Cardiac muscle cell (in vitro differentiated cells and primary cell): ENCODE measurements around the gene PRAMEF33. TPM values are rescaled to one million over a fixed set of nuclear protein-coding genes. Genes with fewer than 3 reads are reported as not detected.
"Not testable (repeated sequence)": the region's sequence is repeated elsewhere in the genome, so short reads cannot be mapped to it uniquely, and the experiment has no call there.

Experiments
- DNase-seq, 2 donors: peaks; one replicate each; pipeline versions ENCODE4 v3.0.0 to v3.0.0-alpha.2; 2010 to 2017; ENCODE audit warnings: low read depth in 1 of 2, low spot score in 1 of 2
- H3K27ac ChIP-seq: fragments of 200-600 bp; sonication (generic); 2 replicates; pipeline ENCODE4 v1.5.1; 2016
- H3K27me3 ChIP-seq: fragments of 200-600 bp; sonication (generic); 2 replicates; pipeline ENCODE4 v1.6.0; 2016; ENCODE audit warnings: control low read depth
- H3K36me3 ChIP-seq: fragments of 200-600 bp; sonication (generic); 2 replicates; pipeline ENCODE4 v1.5.1; 2016; ENCODE audit warnings: control low read depth
- H3K4me1 ChIP-seq: fragments of 200-600 bp; sonication (generic); 2 replicates; pipeline ENCODE4 v1.8.1; 2017; ENCODE audit warnings: low read depth, mild to moderate bottlenecking, mixed run types
- H3K4me3 ChIP-seq: fragments of 200-600 bp; sonication (generic); 2 replicates; pipeline ENCODE4 v1.5.1; 2016; ENCODE audit warnings: mild to moderate bottlenecking
- H3K9me3 ChIP-seq: fragments of 200-600 bp; sonication (generic); 2 replicates; pipeline ENCODE4 v1.5.1; 2017; ENCODE audit warnings: low read depth, mild to moderate bottlenecking, control low read depth
- polyA plus RNA-seq: library from polyadenylated mRNA; unstranded; fragments of >200 nt; fragmentation: Nextera tagmentation; extraction: Ambion mirVana; gene quantifications from 2 replicates; pipeline ENCODE4 v1.2.1, GENCODE V29; 2016
- total RNA-seq: library from RNA; depleted of rRNA; stranded (reverse); fragments of >200 nt; gene quantifications from 2 replicates; pipeline ENCODE4 v1.2.3, GENCODE V29; 2016
- TF ChIP-seq, protein P1 (sequence below): IDR thresholded peaks from 2 replicates; pipeline ENCODE4 v1.5.1; 2012; ENCODE audit warnings: low read depth, mild to moderate bottlenecking, low read length

PRAMEF33 gene
- total and polyA plus RNA-seq, 2 experiments from 2014 or later: not detected

DNA sequence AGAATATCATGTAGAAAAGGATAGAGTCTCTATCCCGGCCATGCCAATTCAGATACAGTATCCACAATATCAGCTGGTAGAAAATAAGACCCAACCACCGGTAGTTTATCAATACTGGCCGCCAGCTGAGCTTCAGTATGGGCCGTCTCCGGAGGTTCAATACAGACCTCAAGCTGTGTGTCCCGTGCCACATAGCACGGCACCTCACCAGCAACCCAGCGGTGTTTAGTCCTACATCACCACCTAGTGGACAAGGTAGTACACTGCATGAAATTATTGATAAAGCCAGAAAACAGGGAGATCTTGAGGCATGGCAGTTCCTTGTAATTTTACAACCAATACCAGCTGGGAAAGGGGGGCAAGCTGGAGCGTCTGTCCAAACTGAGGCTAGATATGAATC lies 51.1 kb downstream of the PRAMEF33 start:
- not testable (repeated sequence) for H3K9me3 ChIP-seq, DNase-seq, H3K27ac ChIP-seq, H3K4me3 ChIP-seq, H3K4me1 ChIP-seq, H3K36me3 ChIP-seq, H3K27me3 ChIP-seq

DNA sequence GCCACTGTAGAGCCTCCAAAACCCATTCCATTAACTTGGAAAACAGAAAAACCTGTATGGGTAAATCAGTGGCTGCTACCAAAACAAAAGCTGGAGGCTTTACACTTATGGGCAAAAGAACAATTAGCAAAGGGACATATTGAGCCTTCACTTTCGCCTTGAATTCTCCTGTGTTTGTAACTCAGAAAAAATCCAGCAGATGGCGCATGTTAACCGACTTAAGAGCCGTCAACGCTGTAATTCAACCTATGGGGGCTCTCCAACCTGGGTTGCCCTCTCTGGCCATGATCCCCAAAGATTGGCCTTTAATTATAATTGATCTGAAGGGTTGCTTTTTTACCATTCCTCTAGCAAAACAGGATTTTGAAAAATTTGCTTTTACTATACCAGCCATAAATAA lies 53.4 kb downstream of the PRAMEF33 start:
- H3K27me3 ChIP-seq, H3K27ac ChIP-seq, H3K4me3 ChIP-seq, H3K4me1 ChIP-seq, H3K36me3 ChIP-seq, H3K9me3 ChIP-seq: not testable (repeated sequence)
- peak; percentile 60 to 64 for DNase-seq
- TF ChIP-seq, protein P1, sequence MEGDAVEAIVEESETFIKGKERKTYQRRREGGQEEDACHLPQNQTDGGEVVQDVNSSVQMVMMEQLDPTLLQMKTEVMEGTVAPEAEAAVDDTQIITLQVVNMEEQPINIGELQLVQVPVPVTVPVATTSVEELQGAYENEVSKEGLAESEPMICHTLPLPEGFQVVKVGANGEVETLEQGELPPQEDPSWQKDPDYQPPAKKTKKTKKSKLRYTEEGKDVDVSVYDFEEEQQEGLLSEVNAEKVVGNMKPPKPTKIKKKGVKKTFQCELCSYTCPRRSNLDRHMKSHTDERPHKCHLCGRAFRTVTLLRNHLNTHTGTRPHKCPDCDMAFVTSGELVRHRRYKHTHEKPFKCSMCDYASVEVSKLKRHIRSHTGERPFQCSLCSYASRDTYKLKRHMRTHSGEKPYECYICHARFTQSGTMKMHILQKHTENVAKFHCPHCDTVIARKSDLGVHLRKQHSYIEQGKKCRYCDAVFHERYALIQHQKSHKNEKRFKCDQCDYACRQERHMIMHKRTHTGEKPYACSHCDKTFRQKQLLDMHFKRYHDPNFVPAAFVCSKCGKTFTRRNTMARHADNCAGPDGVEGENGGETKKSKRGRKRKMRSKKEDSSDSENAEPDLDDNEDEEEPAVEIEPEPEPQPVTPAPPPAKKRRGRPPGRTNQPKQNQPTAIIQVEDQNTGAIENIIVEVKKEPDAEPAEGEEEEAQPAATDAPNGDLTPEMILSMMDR: peak; percentile 46

Other genes with a start within 250 kb of the PRAMEF33 start
- not detected in 2 replicates for gene PRAMEF27, start 247.0 kb upstream of the PRAMEF33 start, total RNA-seq
- not detected in 2 replicates for gene PRAMEF27, start 247.0 kb upstream of the PRAMEF33 start, polyA plus RNA-seq
- gene HNRNPCL3, start 242.8 kb upstream of the PRAMEF33 start, total RNA-seq: not detected in 2 replicates
- not detected in 2 replicates for gene HNRNPCL3, start 242.8 kb upstream of the PRAMEF33 start, polyA plus RNA-seq
- not detected in 2 replicates for gene PRAMEF25, start 232.8 kb upstream of the PRAMEF33 start, total RNA-seq
- not detected in 2 replicates for gene PRAMEF25, start 232.8 kb upstream of the PRAMEF33 start, polyA plus RNA-seq
- not detected in 2 replicates for gene HNRNPCL2, start 186.7 kb upstream of the PRAMEF33 start, total RNA-seq
- not detected in 2 replicates for gene HNRNPCL2, start 186.7 kb upstream of the PRAMEF33 start, polyA plus RNA-seq
- not detected in 2 replicates for gene PRAMEF26, start 147.5 kb upstream of the PRAMEF33 start, total RNA-seq
- gene PRAMEF26, start 147.5 kb upstream of the PRAMEF33 start, polyA plus RNA-seq: not detected in 2 replicates
- gene HNRNPCL4, start 137.9 kb upstream of the PRAMEF33 start, total RNA-seq: not detected in 2 replicates
- not detected in 2 replicates for gene HNRNPCL4, start 137.9 kb upstream of the PRAMEF33 start, polyA plus RNA-seq
- gene PRAMEF9, start 131.7 kb upstream of the PRAMEF33 start, total RNA-seq: not detected in 2 replicates
- not detected in 2 replicates for gene PRAMEF9, start 131.7 kb upstream of the PRAMEF33 start, polyA plus RNA-seq
- gene PRAMEF13, start 102.1 kb upstream of the PRAMEF33 start, total RNA-seq: not detected in 2 replicates
- gene PRAMEF13, start 102.1 kb upstream of the PRAMEF33 start, polyA plus RNA-seq: not detected in 2 replicates
- gene PRAMEF18, start 77.4 kb upstream of the PRAMEF33 start, total RNA-seq: not detected in 2 replicates
- gene PRAMEF18, start 77.4 kb upstream of the PRAMEF33 start, polyA plus RNA-seq: not detected in 2 replicates
- gene PRAMEF5, start 49.3 kb upstream of the PRAMEF33 start, total RNA-seq: not detected in 2 replicates
- gene PRAMEF5, start 49.3 kb upstream of the PRAMEF33 start, polyA plus RNA-seq: not detected in 2 replicates
- gene PRAMEF8, start 18.4 kb upstream of the PRAMEF33 start, total RNA-seq: not detected in 2 replicates
- gene PRAMEF8, start 18.4 kb upstream of the PRAMEF33 start, polyA plus RNA-seq: not detected in 2 replicates
- not detected in 2 replicates for gene PRAMEF15, start 12.0 kb downstream of the PRAMEF33 start, total RNA-seq
- not detected in 2 replicates for gene PRAMEF15, start 12.0 kb downstream of the PRAMEF33 start, polyA plus RNA-seq
- gene PRAMEF14, start 43.6 kb downstream of the PRAMEF33 start, total RNA-seq: not detected in 2 replicates
- gene PRAMEF14, start 43.6 kb downstream of the PRAMEF33 start, polyA plus RNA-seq: not detected in 2 replicates
- not detected in 2 replicates for gene PRAMEF19, start 68.4 kb downstream of the PRAMEF33 start, total RNA-seq
- not detected in 2 replicates for gene PRAMEF19, start 68.4 kb downstream of the PRAMEF33 start, polyA plus RNA-seq
- not detected in 2 replicates for gene PRAMEF17, start 86.1 kb downstream of the PRAMEF33 start, total RNA-seq
- gene PRAMEF17, start 86.1 kb downstream of the PRAMEF33 start, polyA plus RNA-seq: not detected in 2 replicates
- not detected in 2 replicates for gene PRAMEF20, start 106.9 kb downstream of the PRAMEF33 start, total RNA-seq
- not detected in 2 replicates for gene PRAMEF20, start 106.9 kb downstream of the PRAMEF33 start, polyA plus RNA-seq
- gene LRRC38, start 210.5 kb downstream of the PRAMEF33 start, total RNA-seq: not detected in 2 replicates
- 0.42 TPM in 1 of 2 replicates, not detected in the other for gene LRRC38, start 210.5 kb downstream of the PRAMEF33 start, polyA plus RNA-seq